ENCODE results near the gene POLD2. TPM values are rescaled to one million over a fixed set of nuclear protein-coding genes. Genes with fewer than 3 reads are reported as not detected.

The POLD2 gene
- total RNA-seq, 4 donors from 2014 or later: 33.6 to 71.2 (median 55.9) TPM

DNA sequence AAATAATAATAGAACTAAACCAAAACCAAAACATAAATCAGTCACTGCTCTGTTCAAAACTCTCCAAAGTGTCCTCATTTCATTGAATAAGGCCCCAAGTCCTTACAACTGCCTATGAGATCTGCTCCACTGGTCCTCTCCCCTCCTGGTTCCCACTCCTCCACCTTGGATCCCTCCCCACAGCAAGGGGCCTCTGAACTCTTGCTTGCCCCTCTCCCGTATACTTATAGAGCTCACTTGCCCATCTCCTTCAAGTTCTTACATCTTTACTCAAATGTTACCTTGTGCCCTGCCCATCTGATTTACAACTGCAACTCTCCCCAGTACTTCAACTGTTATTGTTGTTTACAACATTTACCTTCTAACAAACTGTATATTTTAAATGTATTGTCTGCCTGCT lies 819 bp downstream of the POLD2 start:
- intact Hi-C loops (cut with DNase I): loop anchor here (2.0 kb wide), 1 partner anchor 40 kb away; the partner anchor contains the start of gene POLM
- no peak for DNase-seq (ENCODE audit: extremely low spot score)
- Histone ChIP-seq H3K4me3 (peak overlapping the region; percentile 74 to 81 (median 78)), H3K36me3 (peaks cover 6 to 43% (median 39%) of the 10 kb centered on the region in 4 donors), H3K27ac (replicated peaks in 1 of 4) (peak overlapping the region; percentile 76 to 95 (median 88)), H3K27me3 (no peaks in the 10 kb centered on the region), H3K4me1 (peaks cover 22 to 56% (median 40%) of the 10 kb centered on the region in 4 donors), H3K9me3 (peaks cover 0 to 4% (median 0%) of the 10 kb centered on the region in 4 donors)
- TF ChIP-seq, protein P1, sequence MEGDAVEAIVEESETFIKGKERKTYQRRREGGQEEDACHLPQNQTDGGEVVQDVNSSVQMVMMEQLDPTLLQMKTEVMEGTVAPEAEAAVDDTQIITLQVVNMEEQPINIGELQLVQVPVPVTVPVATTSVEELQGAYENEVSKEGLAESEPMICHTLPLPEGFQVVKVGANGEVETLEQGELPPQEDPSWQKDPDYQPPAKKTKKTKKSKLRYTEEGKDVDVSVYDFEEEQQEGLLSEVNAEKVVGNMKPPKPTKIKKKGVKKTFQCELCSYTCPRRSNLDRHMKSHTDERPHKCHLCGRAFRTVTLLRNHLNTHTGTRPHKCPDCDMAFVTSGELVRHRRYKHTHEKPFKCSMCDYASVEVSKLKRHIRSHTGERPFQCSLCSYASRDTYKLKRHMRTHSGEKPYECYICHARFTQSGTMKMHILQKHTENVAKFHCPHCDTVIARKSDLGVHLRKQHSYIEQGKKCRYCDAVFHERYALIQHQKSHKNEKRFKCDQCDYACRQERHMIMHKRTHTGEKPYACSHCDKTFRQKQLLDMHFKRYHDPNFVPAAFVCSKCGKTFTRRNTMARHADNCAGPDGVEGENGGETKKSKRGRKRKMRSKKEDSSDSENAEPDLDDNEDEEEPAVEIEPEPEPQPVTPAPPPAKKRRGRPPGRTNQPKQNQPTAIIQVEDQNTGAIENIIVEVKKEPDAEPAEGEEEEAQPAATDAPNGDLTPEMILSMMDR (IDR thresholded peaks at IDR 0.05): no peak
- no peak for TF ChIP-seq POLR2A (IDR thresholded peaks at IDR 0.05; ENCODE audit: low read depth)
- TF ChIP-seq POLR2AphosphoS5 (IDR thresholded peaks at IDR 0.05): no peak
- TF ChIP-seq EP300 (IDR thresholded peaks at IDR 0.05): no peak
- 33% methylated on average over 1 of the region's 1 CpG for WGBS

DNA sequence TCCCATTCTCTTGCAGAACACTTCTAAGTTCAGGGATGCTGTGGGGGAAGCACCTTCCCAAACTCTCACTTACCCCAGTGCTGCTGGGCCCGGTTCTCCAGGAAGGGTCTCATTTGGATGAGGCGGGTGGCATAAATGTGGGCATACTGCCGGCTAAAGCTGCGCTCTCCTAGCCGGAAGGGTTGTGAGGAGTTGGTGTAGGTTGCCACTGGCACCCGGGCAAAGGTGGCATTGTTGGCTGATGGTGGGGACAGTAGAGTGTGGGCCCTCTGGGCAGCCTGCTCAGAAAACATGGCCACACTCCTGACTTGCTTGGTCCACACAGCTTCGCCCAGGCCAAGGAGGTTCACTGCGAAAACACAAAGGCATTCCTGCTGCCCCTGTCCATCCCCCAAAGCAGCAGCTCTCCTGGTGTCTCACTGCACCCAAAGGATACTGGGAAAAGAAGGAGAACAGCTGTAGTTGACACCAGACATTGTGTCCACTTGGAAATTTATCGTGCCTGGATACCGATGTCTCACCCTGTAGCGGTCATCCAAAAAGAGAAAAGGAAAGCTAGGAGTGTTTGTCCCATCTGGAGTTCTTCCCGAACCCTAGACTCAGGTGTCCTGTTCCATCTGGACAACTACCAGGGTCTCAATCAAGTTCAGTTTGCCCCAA lies 1.5 kb downstream of the POLD2 start:
- 92% methylated on average over 12 of the region's 12 CpGs for WGBS
- H3K9me3 ChIP-seq: no peaks in the 10 kb centered on the region

DNA sequence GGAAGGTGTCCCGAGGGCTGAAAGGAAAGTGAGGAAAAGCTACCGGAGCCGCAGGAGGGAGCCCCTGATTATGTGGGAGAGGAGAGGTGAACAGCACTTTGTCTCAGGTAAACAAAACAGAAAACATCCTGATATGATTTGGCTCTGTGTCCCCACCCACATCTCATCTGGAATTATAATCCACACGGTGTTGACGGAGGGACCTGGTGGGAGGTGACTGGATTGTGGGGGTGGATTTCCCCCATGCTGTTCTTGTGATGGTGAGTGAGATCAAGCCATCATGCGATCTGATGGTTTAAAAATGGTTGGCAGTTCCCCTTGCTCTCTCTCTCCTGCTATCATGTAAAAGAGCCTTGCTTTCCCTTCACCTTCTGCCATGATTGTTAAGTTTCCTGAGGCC lies 3.0 kb downstream of the POLD2 start:
- DNase-seq (ENCODE audit: extremely low spot score): no peak
- Histone ChIP-seq H3K4me1 (peaks cover 22 to 56% (median 40%) of the 10 kb centered on the region in 4 donors), H3K36me3 (peaks cover 14 to 64% (median 60%) of the 10 kb centered on the region in 4 donors), H3K27me3 (no peaks in the 10 kb centered on the region), H3K9me3 (no peaks in the 10 kb centered on the region), H3K4me3 (no peak overlapping the region), H3K27ac (replicated peaks in 1 of 4) (no peak overlapping the region)
- intact Hi-C loops (cut with DNase I): no loop called here
- 83% methylated on average over 6 of the region's 6 CpGs for WGBS
- TF ChIP-seq, protein P1 (IDR thresholded peaks at IDR 0.05): no peak
- no peak for TF ChIP-seq POLR2AphosphoS5 (IDR thresholded peaks at IDR 0.05)
- TF ChIP-seq POLR2A (IDR thresholded peaks at IDR 0.05; ENCODE audit: low read depth): no peak
- no peak for TF ChIP-seq EP300 (IDR thresholded peaks at IDR 0.05)

More for the DNA sequence above, 1.5 kb downstream of the POLD2 start:
- H3K27ac ChIP-seq (replicated peaks in 1 of 4): peak overlapping the region; percentile 76 to 95 (median 88)
- peaks cover 9 to 49% (median 45%) of the 10 kb centered on the region in 4 donors for H3K36me3 ChIP-seq
- H3K4me3 ChIP-seq: no peak overlapping the region
- TF ChIP-seq EP300 (IDR thresholded peaks at IDR 0.05): no peak
- no peak for TF ChIP-seq POLR2A (IDR thresholded peaks at IDR 0.05; ENCODE audit: low read depth)
- TF ChIP-seq, protein P1 (IDR thresholded peaks at IDR 0.05): no peak
- TF ChIP-seq POLR2AphosphoS5 (IDR thresholded peaks at IDR 0.05): no peak
- no peak for DNase-seq (ENCODE audit: extremely low spot score)
- peaks cover 22 to 56% (median 40%) of the 10 kb centered on the region in 4 donors for H3K4me1 ChIP-seq
- intact Hi-C loops (cut with DNase I): loop anchor here (2.0 kb wide), 1 partner anchor 39 kb away; the partner anchor contains the start of gene POLM
- H3K27me3 ChIP-seq: no peaks in the 10 kb centered on the region

DNA sequence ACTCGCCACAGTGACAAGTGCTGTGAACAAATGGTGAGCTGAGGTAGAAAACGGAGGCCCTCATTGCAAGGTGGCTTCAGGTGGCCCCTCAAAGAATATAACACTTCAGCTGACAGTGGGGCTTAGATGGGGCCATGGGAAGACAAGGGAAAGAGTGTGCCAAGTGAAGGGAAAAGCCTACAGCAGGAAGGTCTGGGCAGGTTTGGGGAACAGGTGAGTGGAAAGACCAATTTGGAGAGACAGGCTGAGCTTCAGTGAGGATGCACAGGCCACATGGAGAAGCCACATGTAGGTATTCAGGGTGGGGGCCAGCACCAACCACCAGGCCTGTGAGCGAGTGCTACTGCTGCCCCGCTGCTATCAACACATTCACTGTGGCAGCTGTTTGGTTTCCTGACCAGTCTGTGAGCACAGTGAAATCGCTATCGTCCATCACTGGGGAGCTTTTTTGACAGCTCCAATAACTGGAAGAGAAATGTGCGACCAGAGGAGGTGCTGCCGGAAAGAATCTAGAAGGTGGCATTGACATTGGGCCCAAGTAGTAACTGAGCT lies 3.4 kb downstream of the POLD2 start:
- WGBS: 82% methylated on average over 8 of the region's 8 CpGs
- no peak overlapping the region for H3K4me3 ChIP-seq
- H3K27me3 ChIP-seq: no peaks in the 10 kb centered on the region
- H3K36me3 ChIP-seq: peaks cover 17 to 69% (median 65%) of the 10 kb centered on the region in 4 donors
- H3K9me3 ChIP-seq: no peaks in the 10 kb centered on the region
- DNase-seq (ENCODE audit: extremely low spot score): no peak
- TF ChIP-seq, protein P1 (IDR thresholded peaks at IDR 0.05): no peak
- TF ChIP-seq POLR2AphosphoS5 (IDR thresholded peaks at IDR 0.05) (no peak), EP300 (IDR thresholded peaks at IDR 0.05) (no peak), POLR2A (IDR thresholded peaks at IDR 0.05; ENCODE audit: low read depth) (no peak)
- peaks cover 22 to 56% (median 42%) of the 10 kb centered on the region in 4 donors for H3K4me1 ChIP-seq
- H3K27ac ChIP-seq (replicated peaks in 1 of 4): no peak overlapping the region
- intact Hi-C loops (cut with DNase I): no loop called here
